ENCODE results near the gene ATG9A.

GRCh38 chr2:219180961-219181360, 48.5 kb downstream of the ATG9A start:
- no peak for TF ChIP-seq JUN (IDR thresholded peaks at IDR 0.05; ENCODE audit: borderline replicate concordance, insufficient read depth, insufficient read length, low read depth)
- no peak for TF ChIP-seq EZH2 (IDR thresholded peaks at IDR 0.05; ENCODE audit: borderline replicate concordance, low read depth, low read length, severe bottlenecking)
- TF ChIP-seq CTCF (IDR thresholded peaks at IDR 0.05; ENCODE audit: extremely low read depth in 1 of 2, insufficient read depth in 1 of 2, low read depth in 1 of 2, low read length in 2 of 2): no peak
- TF ChIP-seq POLR2A (IDR thresholded peaks at IDR 0.05; ENCODE audit: low read depth, low read length): no peak
- no peak for TF ChIP-seq GATA2 (IDR thresholded peaks at IDR 0.05; ENCODE audit: insufficient read depth, insufficient read length, low read depth, low read length)
- TF ChIP-seq MAX (IDR thresholded peaks at IDR 0.05; ENCODE audit: insufficient read depth, insufficient read length): no peak
- TF ChIP-seq POLR2AphosphoS5 (IDR thresholded peaks at IDR 0.05; ENCODE audit: insufficient read depth, low read depth, low read length): no peak
- TF ChIP-seq MYC (IDR thresholded peaks at IDR 0.05; ENCODE audit: low read depth, low read length): no peak

All from endothelial cell of umbilical vein (primary cell).